Mesenchymal stem cell (in vitro differentiated cells and primary cell): Measurements from ENCODE around the gene MTOR.
"Not testable (repeated sequence)": the region's sequence is repeated elsewhere in the genome, so short reads cannot be mapped to it uniquely, and the experiment has no call there.

Experiments
- DNase-seq: peaks from one replicate; pipeline ENCODE4 v3.0.0-alpha.2; 2013
- H2AFZ ChIP-seq: one replicate; pipeline ENCODE4 v1.6.1; 2013; ENCODE audit warnings: low read depth, mild to moderate bottlenecking, control low read depth, inconsistent platforms, low read length, moderate library complexity
- H2AK5ac ChIP-seq: 2 replicates; pipeline ENCODE4 v1.6.1; 2013; ENCODE audit warnings: low read length, moderate library complexity, mild to moderate bottlenecking, inconsistent platforms; ENCODE audit not compliant: severe bottlenecking
- H2BK120ac ChIP-seq: one replicate; pipeline ENCODE4 v1.6.1; 2013; ENCODE audit warnings: low read depth, mild to moderate bottlenecking, inconsistent platforms, low read length, moderate library complexity
- H2BK12ac ChIP-seq, 2 experiments: one replicate each; pipeline ENCODE4 v1.6.1; 2013; ENCODE audit warnings: inconsistent platforms in 2 of 2, low read length in 2 of 2, mild to moderate bottlenecking in 2 of 2, moderate library complexity in 2 of 2, control low read depth in 1 of 2
- H2BK15ac ChIP-seq: one replicate; pipeline ENCODE4 v1.6.1; 2013; ENCODE audit warnings: mild to moderate bottlenecking, low read depth, inconsistent platforms; ENCODE audit not compliant: poor library complexity, severe bottlenecking
- H2BK5ac ChIP-seq: 2 replicates; pipeline ENCODE4 v1.6.1; 2013; ENCODE audit warnings: low read depth, mild to moderate bottlenecking, low read length, control low read depth, inconsistent platforms; ENCODE audit not compliant: poor library complexity, severe bottlenecking
- H3K14ac ChIP-seq, 2 experiments: one replicate each; pipeline ENCODE4 v1.6.1; 2013; ENCODE audit warnings: inconsistent platforms in 2 of 2, low read length in 2 of 2, control low read depth in 1 of 2, mild to moderate bottlenecking in 1 of 2, moderate library complexity in 1 of 2
- H3K18ac ChIP-seq, 2 experiments: one replicate each; pipeline ENCODE4 v1.6.1; 2013; ENCODE audit warnings: inconsistent platforms in 2 of 2, low read length in 2 of 2, control low read depth in 1 of 2, low read depth in 1 of 2, mild to moderate bottlenecking in 1 of 2
- H3K23ac ChIP-seq, 2 experiments: one replicate each; pipeline ENCODE4 v1.6.1; 2013; ENCODE audit warnings: inconsistent platforms in 2 of 2, low read length in 2 of 2, mild to moderate bottlenecking in 2 of 2, moderate library complexity in 2 of 2, control low read depth in 1 of 2
- H3K27ac ChIP-seq: 2 replicates; pipeline ENCODE4 v1.5.1; 2013; ENCODE audit warnings: mild to moderate bottlenecking, moderate library complexity, low read length, control low read depth, inconsistent platforms; ENCODE audit not compliant: poor library complexity, severe bottlenecking
- H3K27me3 ChIP-seq, 2 experiments: 2 replicates each; pipeline versions ENCODE4 v1.6.1 to v1.7.0; 2013; ENCODE audit warnings: low read length in 2 of 2, mild to moderate bottlenecking in 2 of 2, moderate library complexity in 2 of 2, control low read depth in 1 of 2, inconsistent platforms in 1 of 2; ENCODE audit not compliant: control insufficient read depth in 1 of 2, insufficient read depth in 1 of 2
- H3K36me3 ChIP-seq, 2 experiments: 2 replicates each; pipeline versions ENCODE4 v1.6.1 to v1.7.0; 2013; ENCODE audit warnings: low read length in 2 of 2, control low read depth in 1 of 2, inconsistent platforms in 1 of 2, low read depth in 1 of 2, mild to moderate bottlenecking in 1 of 2; ENCODE audit not compliant: insufficient read depth in 2 of 2, control insufficient read depth in 1 of 2
- H3K4ac ChIP-seq, 2 experiments: one replicate each; pipeline ENCODE4 v1.6.1; 2013; ENCODE audit warnings: inconsistent platforms in 2 of 2, low read length in 2 of 2, mild to moderate bottlenecking in 2 of 2, moderate library complexity in 2 of 2, control low read depth in 1 of 2, low read depth in 1 of 2
- H3K4me1 ChIP-seq: 2 replicates; pipeline ENCODE4 v1.6.1; 2013; ENCODE audit warnings: low read depth, low read length, control low read depth; ENCODE audit not compliant: control insufficient read depth, insufficient read depth
- H3K4me2 ChIP-seq: 2 replicates; pipeline ENCODE4 v1.6.1; 2013; ENCODE audit warnings: low read length, mild to moderate bottlenecking, inconsistent platforms; ENCODE audit not compliant: poor library complexity, severe bottlenecking
- H3K4me3 ChIP-seq, 2 experiments: 2 replicates each; pipeline versions ENCODE4 v1.5.1 to v1.7.0; 2013; ENCODE audit warnings: low read length in 2 of 2, mild to moderate bottlenecking in 2 of 2, control low read depth in 1 of 2, low read depth in 1 of 2; ENCODE audit not compliant: insufficient read depth in 1 of 2
- H3K79me1 ChIP-seq: replicated peaks from 2 replicates; pipeline ENCODE4 v1.6.1; 2013; ENCODE audit warnings: mild to moderate bottlenecking, control low read depth, low read length, inconsistent platforms; ENCODE audit not compliant: poor library complexity, severe bottlenecking
- H3K9ac ChIP-seq: 2 replicates; pipeline ENCODE4 v1.7.0; 2013; ENCODE audit warnings: mild to moderate bottlenecking, low read length, moderate library complexity
- H3K9me3 ChIP-seq: 2 replicates; pipeline ENCODE4 v1.7.0; 2013; ENCODE audit warnings: mild to moderate bottlenecking, low read length; ENCODE audit not compliant: control insufficient read depth
- H4K8ac ChIP-seq: one replicate; pipeline ENCODE4 v1.6.1; 2013; ENCODE audit warnings: inconsistent platforms, mild to moderate bottlenecking, low read length, moderate library complexity
- H4K91ac ChIP-seq: one replicate; pipeline ENCODE4 v1.6.1; 2013; ENCODE audit warnings: mild to moderate bottlenecking, low read length, inconsistent platforms
- WGBS: methylation state at CpG from one replicate; pipeline ENCODE4 v1.1.7; 2013; ENCODE audit warnings: mixed read lengths; 5-methylcytosine and 5-hydroxymethylcytosine counted together

The MTOR gene

DNA sequence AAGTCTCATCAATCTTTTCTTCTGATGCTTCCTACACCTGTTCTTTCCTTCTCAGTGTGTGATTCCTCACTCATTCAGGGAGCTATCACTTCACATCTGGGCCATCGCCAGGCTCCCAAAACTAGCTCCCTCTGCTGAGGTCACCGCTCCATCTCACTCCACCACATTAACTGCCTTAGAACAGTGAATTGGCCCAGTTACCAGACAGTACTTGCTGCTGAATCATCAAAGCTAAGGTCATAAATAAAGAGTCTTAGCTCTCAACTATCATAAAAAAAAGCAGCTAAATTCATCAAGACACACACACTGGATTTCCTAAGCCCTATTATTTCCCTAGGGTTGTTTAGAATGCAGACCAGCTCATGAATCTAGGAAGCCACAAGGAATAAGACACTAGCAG, 183.7 kb downstream of the MTOR start:
- Histone ChIP-seq H3K23ac (no peak overlapping the region), H2AK5ac (no peak overlapping the region)
- 100% methylated on average over 2 of the region's 2 CpGs for WGBS

DNA sequence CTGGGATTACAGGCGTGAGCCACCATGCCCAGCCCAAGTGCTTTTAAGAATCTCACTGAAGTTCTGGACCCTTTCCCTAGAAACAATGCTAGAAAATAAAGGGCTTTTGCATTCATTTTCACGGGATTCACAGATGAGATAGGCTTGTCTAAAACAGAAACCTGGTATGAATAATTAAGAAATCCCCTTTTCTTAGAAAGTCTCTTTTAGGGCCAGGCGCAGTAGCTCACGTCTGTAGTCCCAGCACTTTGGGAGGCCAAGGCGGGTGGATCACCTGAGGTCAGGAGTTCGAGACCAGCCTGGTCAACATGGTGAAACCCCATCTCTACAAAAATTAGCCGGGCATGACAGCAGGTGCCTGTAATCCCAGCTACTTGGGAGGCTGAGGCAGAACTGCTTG, 189.0 kb downstream of the MTOR start:
- H2BK120ac ChIP-seq, H3K27me3 ChIP-seq, H2BK5ac ChIP-seq, H4K91ac ChIP-seq, H2AK5ac ChIP-seq, DNase-seq, H3K23ac ChIP-seq, H3K4me2 ChIP-seq, H2BK15ac ChIP-seq, H3K9ac ChIP-seq, H3K14ac ChIP-seq, H3K27ac ChIP-seq, H3K18ac ChIP-seq, H4K8ac ChIP-seq, H3K4me3 ChIP-seq, H2AFZ ChIP-seq, H2BK12ac ChIP-seq, H3K4me1 ChIP-seq, H3K4ac ChIP-seq, H3K9me3 ChIP-seq: not testable (repeated sequence)
- H3K36me3 ChIP-seq = peaks cover 87 to 95% of the 10 kb centered on the region in 2 experiments
- 98% methylated on average over 4 of the region's 7 CpGs for WGBS
- peaks cover 18% of the 10 kb centered on the region for H3K79me1 ChIP-seq

More for the DNA sequence above, 183.7 kb downstream of the MTOR start:
- H4K8ac ChIP-seq = no peak overlapping the region
- H3K9me3 ChIP-seq = no peaks in the 10 kb centered on the region
- H2BK120ac ChIP-seq = no peak overlapping the region
- H3K27ac ChIP-seq = no peak overlapping the region
- peaks cover 81% of the 10 kb centered on the region in 2 experiments for H3K36me3 ChIP-seq
- H3K9ac ChIP-seq = no peak overlapping the region
- no peak overlapping the region for H2BK12ac ChIP-seq
- H3K14ac ChIP-seq = no peak overlapping the region
- H4K91ac ChIP-seq = no peak overlapping the region
- no peak overlapping the region for H2BK5ac ChIP-seq
- no peaks in the 10 kb centered on the region for H3K27me3 ChIP-seq
- no peak overlapping the region for H3K18ac ChIP-seq
- H3K4me2 ChIP-seq = no peak overlapping the region
- peaks cover 29% of the 10 kb centered on the region for H3K79me1 ChIP-seq
- no peak overlapping the region for H2BK15ac ChIP-seq
- no peak for DNase-seq
- no peak overlapping the region for H2AFZ ChIP-seq
- no peak overlapping the region for H3K4ac ChIP-seq
- H3K4me3 ChIP-seq = no peak overlapping the region
- no peaks in the 10 kb centered on the region for H3K4me1 ChIP-seq

DNA sequence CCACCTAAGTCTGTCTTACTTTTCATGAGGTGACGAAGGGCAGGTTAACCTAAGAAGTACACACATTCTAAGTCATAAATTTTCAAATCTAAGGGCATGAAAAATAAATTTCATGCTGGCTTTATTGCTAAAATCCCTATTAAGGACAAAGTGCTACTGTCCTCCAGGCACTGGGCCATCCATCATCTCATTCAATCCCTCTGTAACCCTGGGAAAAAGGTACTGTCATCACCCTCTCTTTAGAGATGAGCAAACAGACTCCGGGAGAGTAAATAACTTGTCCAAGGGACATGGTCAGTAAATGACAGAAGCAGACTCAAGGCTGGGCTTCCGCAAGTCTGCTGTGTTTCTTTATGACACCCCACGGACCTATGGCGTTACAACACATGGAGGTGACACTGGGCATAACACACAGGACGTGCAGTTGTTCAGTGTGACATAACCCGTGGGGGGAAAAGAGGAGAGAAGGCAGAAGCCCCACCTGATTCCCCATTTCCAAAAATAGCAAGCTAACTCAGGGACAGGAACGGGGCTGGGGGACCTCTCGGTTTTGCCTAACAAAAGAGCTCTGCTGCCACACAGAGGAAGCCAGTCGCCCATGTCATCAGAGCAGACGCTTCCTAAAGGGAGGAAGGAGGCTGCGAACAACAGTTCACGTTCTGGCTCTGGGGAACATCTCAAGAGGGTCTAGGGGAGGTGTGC, 190.0 kb downstream of the MTOR start:
- Histone ChIP-seq H3K18ac (no peak overlapping the region), H3K27ac (no peak overlapping the region), H2BK5ac (no peak overlapping the region), H2AFZ (no peak overlapping the region), H4K91ac (no peak overlapping the region), H3K36me3 (peaks cover 90 to 98% of the 10 kb centered on the region in 2 experiments), H3K27me3 (no peaks in the 10 kb centered on the region), H3K14ac (no peak overlapping the region), H3K4me1 (no peaks in the 10 kb centered on the region), H2BK12ac (no peak overlapping the region), H3K4me2 (no peak overlapping the region), H4K8ac (no peak overlapping the region), H3K9ac (no peak overlapping the region), H3K4me3 (no peak overlapping the region), H3K9me3 (no peaks in the 10 kb centered on the region), H2BK15ac (no peak overlapping the region), H3K23ac (no peak overlapping the region), H2AK5ac (no peak overlapping the region), H3K79me1 (peaks cover 25% of the 10 kb centered on the region), H2BK120ac (no peak overlapping the region), H3K4ac (no peak overlapping the region)
- DNase-seq = no peak
- WGBS = 80% methylated on average over 13 of the region's 13 CpGs

DNA sequence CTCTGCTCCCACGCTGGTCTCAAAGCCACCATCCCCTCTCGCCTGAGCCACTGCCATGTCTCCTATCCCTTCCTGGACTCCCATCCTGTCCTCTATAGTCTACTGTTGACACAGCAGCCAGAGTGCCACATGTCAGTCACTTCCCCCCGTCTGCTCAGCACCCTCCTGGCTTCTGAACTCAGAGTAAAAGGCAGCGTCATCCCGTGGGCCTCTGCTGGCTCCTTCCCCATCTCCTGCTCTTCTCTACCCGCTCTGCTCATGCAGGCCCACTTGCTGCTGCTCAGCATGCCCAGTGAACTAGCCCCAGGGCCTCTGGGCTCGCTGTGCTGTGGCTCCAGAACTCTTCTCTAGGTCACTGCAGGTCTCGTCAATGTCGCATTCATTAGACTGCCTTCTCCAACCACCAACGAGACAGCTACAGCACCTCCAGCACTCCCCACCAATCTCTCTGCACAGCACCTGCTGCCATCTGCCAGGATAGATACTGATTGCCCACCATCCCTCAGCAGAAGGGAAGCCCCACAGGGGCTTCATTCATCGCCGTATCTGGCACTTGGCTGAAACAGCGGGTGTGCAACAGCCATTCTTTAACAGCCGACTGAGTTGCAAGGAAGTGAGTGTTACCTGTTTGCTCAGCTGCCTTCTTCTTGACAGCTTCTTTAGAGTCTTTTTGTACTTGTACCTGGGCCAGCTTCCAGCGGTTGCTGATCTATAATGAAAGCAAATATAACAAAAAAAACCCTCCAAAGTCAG, 190.7 kb downstream of the MTOR start:
- Histone ChIP-seq H3K18ac (no peak overlapping the region), H3K4me3 (no peak overlapping the region), H3K4ac (no peak overlapping the region), H3K14ac (no peak overlapping the region), H3K79me1 (peaks cover 25% of the 10 kb centered on the region), H3K9me3 (no peaks in the 10 kb centered on the region), H2BK120ac (no peak overlapping the region), H3K27ac (no peak overlapping the region), H4K91ac (no peak overlapping the region), H3K36me3 (peaks cover 88 to 94% of the 10 kb centered on the region in 2 experiments), H2AFZ (no peak overlapping the region), H3K27me3 (no peaks in the 10 kb centered on the region), H3K9ac (no peak overlapping the region), H3K4me2 (no peak overlapping the region), H2BK15ac (no peak overlapping the region), H2BK12ac (no peak overlapping the region), H3K23ac (no peak overlapping the region), H2AK5ac (no peak overlapping the region), H4K8ac (no peak overlapping the region), H2BK5ac (no peak overlapping the region), H3K4me1 (no peaks in the 10 kb centered on the region)
- WGBS = 89% methylated on average over 15 of the region's 15 CpGs
- DNase-seq = no peak
